GM18870 (cell line): ENCODE data around the gene LIPI.
"Not testable (repeated sequence)": the region's sequence is repeated elsewhere in the genome, so short reads cannot be mapped to it uniquely, and the experiment has no call there.

ENCODE experiments used
- ATAC-seq: cut with Tn5 transposase; IDR thresholded peaks from one replicate; pipeline ENCODE4 v1.9.1; 2021; ENCODE audit warnings: moderate library complexity; ENCODE audit not compliant: unreplicated experiment

LIPI gene

DNA sequence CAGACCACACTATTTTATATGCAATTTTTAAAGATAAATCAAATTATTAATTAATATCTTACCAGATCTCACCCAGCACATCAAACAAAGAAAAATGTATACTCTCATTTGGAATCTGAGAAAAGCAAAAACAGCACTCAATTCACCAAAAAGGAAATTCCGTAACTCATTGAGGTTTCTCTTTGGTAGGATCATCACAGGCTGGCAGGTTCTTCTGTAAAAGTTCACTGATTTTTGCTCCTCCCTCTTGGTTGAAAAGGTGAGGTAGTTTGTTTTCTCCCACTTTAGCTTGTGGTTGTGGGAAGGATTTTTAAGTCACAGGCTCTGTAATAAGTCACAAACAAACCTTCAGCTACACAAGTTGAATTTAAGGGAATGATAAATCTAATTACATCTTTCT, at the start of gene LIPI:
TSS of gene LIPI (minus strand) at position 218 of the 400 bp plus-strand sequence. CDS start at position 108, 110 bp downstream.
- ATAC-seq, result no peak

DNA sequence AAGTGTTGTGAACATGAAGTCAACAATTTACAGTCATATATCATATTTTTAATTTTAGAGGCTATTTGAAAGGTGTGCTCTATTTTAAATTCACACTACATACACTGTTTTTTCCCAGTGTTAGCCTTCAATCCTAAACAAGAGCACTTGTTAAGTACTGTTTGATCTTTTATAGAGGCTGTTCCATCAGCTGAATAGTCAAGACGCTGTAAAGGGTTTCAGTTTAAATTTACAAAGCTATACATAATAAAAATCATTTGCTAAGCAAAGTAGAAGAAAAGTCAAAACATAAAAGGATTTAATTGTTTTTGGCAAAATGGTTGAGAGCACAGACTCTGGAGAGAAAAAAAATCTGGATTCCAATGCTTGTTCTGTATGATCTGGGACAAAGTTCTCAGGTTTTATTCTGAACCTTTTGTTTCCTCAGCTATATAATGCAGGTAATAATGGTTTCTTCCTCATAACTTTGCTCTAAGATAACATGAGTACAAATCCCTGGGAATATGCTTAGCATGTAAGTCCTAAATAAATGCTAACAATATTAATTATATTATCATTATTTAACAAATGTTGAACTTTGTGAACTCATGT, 49.5 kb upstream of the LIPI start:
- ATAC-seq, result no peak

DNA sequence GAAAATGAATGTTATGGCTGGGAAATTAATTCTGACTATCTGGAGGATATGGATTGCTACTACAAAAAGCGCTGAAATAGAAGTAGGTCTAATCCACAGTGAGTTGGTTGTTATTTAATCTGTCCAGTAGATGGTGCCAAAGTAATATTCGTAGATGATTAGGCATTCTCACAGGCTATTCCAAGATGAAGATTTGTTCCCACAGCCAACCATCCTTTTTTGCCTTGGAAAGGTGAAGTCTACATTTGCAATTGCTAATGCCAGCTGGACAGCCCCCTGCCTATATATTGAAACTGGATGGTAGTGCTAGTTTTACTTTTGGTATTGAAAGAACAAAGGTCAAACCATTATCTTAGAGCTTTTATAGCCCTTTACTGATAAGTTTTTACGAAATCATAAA, 49.0 kb upstream of the LIPI start:
- ATAC-seq, result peak; percentile 73

DNA sequence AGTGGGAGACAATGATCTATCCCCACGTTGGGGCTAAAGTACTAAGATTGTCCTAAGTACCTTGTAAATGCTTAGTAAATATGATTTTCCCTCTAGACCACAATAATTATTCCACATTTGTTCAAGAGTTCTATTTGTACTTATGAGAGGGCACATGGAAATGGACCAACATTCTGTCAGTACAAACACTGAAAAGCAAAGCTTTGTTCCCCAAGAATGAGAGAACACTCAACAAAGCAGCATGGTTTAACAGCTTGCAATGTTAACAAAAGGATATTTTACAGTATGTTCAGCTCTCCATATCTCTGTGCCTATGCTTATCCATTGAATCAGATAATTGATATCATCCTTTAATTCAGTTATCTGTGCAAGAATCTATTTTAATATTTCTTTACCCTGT, 40.6 kb upstream of the LIPI start:
- ATAC-seq, result no peak

DNA sequence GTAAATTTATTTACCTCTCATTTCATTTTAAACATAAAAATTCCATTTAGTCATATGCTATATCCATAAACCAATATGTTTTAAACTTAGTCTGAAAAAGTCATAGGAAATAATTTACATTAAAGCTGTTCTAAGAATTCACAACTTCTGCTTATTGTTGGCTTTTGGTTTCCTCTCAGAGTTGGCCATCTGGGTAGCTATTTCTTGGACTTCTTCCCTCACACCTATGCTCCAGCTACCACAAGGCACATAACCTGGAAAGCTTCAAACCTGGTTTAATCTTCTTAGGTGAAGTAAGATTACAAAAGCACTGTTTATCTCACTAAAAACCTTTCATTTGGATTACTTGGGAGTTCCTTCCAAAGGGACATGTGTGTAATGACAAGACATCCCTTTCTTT, 35.0 kb upstream of the LIPI start:
- ATAC-seq, result no peak

DNA sequence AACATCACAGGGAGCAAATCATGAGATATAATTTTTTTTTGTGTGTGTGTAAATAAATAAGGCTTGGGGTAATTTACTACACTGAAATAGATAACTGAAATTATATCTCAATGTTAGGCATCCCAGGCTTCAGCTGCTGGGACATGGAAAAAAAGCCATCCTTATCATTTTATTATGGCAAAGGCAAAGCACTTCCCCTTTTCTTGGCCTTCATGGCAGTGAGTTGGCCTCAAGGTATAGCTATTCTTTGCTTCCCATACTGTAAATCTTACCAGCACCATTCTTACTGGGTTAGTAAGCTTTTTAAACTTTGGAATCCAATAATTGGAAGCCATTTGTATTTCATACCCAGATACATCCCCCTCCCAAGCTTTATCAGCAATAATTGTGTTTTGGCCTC, 34.2 kb upstream of the LIPI start:
- no peak for ATAC-seq

DNA sequence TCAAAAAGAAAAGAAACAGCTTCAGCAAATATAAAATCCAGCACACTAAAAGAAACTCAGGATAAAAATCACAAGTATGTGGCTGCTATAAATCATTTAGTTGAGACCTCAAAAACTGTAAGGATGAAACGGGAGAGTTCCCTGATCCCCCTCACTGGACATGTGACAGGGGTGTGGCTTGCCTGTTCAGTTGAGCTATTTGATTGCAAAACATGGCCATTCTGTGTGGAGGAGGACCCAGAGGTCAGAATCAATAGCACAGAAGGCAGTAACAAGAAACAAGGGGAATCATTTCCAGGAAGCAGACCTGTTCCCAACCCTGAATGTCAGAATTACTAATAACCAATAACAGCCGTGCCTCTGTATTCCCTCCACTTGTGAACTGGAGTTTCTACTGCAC, 33.1 kb upstream of the LIPI start:
- ATAC-seq, result no peak

DNA sequence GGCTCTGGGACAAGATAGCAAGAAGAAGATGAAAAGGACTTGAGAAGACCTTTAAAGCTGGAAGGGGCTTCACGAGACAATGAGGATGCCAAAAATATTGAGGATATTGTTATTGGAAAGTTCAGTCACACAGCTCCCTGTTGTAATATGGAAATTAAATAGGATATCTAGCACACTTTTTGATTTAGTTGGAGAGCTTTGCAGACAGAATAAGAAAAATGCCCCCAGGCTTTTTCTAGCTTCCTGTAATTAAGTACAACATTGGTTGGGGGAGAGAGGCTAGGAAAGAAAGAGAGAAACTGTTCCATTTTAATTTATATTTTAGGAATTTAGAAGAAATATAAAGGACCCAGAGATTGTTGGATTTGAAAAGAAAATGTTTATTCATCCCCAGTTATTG, 32.7 kb upstream of the LIPI start:
- ATAC-seq, result no peak

DNA sequence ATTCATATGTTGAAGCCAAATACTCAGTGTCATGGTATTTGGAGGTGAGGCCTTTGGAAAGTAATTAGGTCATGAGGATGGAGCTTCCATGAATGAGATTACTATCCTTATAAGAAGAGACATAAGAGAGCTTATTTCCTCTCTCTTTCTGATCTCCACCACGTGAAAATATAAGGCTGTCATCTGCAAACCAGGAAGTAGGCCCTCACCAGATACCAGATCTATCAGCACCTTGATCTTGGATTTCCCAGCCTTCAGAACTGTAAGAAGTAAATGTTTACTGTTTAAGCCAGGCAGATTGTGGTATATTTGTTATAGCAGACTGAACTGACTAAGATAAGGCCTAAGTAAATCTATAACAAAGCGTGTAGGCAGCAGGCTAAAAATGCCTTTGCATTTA, 30.5 kb upstream of the LIPI start:
- ATAC-seq, result no peak

DNA sequence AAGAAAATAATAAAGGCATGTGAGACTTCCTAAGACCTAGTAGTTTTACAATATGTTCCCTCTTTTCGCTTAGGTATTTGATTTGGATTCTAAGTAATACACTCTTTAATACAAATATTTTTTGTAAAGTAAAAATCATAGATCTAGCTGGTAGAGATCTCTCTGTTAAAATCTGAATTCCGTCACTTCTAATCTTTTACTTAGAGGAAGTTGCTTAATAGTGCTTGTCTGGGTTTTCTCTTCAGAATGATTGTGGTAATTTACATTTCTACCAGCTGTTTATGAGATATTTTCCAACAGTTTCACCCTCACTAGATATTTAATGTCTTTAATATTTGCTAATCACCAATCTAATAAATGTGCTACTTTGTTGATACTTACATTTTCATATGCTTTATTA, 28.5 kb upstream of the LIPI start:
- ATAC-seq, result no peak

DNA sequence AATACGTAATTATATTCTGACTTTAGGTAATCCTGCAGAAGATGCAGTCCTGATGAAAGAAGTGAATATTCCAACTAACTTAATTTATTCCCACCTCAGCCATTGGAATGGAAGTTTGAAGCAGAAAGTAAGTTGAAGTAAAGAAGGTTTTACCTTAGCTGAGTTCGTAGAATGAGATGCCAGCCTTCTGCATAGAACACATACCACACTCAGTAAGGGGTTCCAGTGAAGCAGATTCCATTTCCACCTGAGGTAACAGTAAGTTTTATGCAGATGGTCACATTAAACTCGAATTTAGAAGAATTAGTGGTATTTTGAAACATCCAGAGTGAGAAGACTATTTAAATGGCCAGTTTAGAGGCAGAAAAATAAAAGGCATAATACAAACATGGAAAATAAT, 25.4 kb upstream of the LIPI start:
- ATAC-seq, result no peak

DNA sequence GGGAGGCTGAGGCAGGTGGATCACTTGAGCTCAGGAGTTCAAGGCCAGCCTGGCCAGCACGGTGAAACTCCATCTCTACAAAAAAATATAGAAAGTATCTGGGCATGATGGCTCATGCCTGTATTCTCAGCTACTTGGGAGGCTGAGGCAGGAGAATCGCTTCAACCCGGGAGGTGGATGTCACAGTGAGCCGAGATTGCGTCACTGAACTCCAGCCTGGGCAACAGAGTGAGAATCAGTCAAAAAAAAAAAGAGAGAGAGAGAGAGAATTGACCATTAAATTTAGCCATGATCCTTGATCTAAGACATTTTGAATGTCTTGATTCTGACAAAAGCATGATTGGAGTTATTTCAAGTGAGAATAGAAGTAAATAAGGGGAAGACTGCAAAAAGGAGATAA, 24.3 kb upstream of the LIPI start:
- ATAC-seq, result no peak

DNA sequence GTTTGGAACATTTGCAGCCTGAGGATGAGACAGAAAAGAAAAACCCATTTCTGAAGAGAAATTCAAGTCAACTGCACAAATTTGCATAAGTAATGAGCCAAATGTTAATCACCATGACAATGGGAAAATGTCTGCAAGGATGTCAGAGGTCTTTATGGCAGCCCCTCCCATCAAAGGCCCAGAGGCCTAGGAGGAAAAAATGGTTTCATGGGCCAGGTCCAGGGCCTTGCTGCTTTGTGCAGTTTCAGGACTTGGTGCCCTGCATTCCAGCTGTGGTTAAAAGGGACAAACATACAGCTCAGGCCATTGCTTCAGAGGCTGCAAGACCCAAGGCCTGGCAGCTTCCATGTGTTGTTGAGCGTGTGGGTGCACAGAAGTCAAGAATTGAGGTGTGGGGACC, 18.6 kb upstream of the LIPI start:
- no peak for ATAC-seq

DNA sequence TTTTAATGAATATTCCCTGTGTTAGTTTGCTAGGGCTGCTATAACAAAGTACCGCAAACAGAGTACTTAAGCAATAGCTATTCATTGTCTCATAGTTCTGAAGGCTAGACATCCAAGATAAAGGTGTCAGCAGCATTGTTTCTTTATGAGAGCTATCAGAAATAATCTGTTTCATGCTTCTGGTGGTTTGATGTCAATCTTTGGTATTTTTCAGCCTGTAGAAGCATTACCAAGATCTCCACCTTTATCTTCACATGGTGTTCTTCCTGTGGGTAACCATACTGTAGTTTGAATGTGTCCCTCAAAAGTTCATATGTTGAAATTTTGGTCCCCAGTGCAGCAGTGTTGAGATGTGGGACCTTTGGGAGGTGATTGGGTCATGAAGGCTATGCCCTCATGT, 12.6 kb upstream of the LIPI start:
- ATAC-seq, result no peak

DNA sequence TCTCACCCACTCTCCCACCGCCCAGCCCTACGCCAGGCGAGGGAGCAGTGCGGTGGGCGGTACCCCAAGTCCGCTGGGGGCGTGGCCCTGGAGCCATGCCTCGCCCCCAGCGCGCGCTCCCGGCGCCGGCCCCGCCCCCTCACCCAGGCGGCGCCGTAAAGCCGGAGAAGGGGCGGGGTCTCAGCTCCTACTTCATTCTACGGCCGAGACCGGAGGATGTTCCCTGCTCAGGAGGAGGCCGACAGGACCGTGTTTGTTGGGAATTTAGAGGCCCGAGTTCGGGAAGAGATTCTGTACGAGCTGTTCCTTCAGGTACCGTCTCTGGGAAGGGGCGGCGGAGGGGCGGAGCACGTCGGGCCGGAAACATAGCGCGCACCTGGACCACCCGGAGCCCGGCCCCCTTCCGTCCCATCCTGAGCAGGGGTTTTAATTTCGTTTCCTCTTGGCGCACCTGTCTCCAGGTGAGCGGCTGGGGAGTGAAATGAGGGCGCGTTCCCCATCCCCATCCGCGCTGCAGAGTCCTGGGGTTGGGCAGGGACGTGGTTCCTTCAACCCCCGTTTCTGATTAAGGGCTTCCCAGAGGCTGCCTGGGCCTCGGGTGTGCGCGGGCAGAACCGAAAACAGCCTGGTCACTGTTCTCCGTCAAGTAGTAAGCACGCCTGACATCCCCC, 5.4 kb upstream of the LIPI start, which contains the start of gene RBM11:
TSS of gene RBM11 (plus strand) at position 187 of the 671 bp plus-strand sequence. CDS start at position 217, 30 bp downstream.
- peak; percentile 66 for ATAC-seq

DNA sequence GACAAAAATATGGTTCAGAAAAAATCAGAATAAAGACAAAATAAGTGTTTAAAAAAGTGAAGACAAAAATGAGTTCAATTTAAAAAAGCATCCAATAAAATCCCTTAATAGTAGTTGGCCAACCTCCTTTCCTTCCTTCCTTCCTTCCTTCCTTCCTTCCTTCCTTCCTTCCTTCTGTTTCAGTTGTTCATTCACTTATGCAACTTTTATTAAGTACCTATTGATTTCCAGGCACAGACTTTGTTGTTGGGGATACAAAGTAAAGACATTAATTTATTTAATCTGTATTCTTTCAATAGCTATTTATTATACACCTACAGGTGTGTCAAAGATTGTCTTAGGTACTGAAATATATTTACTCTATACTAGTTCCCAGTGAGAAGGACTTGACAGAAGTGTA, 2.4 kb upstream of the LIPI start:
- ATAC-seq, result no peak

DNA sequence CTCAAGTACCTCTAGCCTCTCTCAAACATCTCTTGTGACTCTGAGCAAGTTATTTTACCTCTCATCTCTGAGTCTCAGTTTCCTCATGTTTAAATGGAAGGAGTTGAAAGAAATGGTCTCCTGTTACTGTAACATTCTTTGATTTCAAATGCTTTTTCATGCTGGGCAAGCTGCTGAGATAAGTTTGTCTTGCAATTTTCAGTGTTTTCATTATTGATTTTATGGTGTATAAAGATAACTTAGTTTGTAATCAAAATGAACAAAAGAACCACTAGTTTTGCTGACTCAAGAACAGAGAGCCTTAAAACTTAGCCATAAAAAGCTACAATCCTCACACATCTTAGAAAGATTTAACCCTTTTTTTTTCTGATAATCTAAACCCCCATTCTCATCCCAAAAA, 4.5 kb downstream of the LIPI start:
- ATAC-seq, result no peak

DNA sequence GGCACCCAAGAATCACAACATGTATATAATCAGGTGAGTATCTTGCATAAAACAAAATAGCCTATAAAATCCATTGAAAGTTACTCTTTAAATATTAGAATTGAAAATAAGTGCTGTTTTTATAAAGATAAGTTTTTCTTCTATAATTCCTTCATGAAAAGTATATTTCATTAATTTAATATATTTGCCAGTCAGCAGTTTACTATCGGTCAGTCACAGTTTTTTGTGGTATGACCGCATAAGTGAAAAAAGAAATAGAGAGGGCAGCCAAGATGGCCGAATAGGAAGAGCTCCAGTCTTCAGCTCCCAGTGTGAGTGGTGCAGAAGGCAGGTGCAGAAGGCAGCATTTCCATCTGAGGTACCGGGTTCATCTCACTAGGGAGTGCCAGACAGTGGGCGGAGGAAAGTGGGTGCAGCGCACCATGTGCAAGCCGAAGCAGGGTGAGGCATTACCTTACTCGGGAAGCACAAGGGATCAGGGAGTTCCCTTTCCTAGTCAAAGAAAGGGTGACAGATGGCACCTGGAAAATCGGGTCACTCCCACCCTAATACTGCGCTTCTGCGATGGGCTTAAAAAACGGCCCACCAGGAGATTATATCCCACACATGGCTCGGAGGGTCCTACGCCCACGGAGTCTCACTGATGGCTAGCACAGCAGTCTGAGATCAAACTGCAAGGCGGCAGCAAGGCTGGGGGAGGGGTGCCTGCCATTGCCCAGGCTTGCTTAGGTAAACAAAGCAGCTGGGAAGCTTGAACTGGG, 44.1 kb downstream of the LIPI start:
- ATAC-seq, result not testable (repeated sequence)

DNA sequence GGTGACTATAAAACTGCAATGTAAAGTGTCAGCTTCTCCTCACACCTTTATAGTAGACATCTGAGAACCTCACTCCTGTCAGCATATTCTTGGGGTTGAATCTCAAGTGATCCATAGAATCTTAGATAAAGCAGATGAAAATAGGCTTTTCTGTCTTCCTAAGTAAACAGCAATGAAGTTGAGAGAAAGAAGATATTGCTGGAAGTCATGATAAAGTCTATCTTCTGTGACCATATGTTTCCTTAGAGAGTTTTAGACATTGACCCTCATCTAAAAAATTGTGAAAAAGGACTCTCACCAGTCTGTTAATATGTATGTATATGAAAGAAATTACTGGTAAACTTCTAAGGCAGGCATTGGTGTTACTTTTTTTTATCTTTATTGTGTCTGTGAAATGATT, 66.8 kb downstream of the LIPI start:
- no peak for ATAC-seq

DNA sequence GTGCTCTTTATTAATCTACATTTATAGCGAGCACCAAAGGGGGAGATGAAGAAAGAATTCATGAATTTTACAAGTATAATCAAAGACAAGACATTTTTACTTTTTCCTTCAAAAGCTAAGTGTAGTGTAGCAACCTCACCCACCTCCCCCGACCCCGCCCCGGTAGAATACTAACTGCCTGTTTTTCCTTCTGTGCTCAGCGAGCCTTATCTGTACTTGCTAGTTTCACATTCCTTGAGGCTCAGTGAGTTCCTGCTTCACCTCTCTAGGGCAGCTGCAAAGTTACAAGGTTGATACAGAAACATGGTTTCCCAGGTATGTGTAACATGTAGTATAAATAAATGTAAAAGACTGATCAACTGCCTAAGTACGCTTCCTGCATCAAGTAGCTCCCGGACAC, 86.5 kb downstream of the LIPI start:
- no peak for ATAC-seq

DNA sequence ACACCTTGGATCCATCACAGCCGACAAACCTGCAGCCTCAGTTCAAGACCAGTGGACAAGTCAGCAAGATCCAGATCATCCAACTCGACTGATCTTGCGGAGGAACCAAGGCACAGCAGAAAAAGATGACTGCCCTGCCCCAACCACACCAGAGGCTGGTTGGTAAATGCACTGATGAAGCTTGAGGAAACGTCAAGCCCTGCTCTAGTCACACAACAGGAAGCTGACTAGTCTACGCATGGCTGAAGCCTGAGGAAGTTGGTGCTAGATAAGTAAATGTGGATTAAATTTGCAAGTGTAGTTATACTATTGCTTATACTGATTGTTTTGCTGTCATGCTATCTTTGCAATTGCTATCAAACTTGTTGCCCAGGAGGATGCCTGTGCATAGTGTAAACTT, 89.0 kb downstream of the LIPI start:
- ATAC-seq, result no peak

DNA sequence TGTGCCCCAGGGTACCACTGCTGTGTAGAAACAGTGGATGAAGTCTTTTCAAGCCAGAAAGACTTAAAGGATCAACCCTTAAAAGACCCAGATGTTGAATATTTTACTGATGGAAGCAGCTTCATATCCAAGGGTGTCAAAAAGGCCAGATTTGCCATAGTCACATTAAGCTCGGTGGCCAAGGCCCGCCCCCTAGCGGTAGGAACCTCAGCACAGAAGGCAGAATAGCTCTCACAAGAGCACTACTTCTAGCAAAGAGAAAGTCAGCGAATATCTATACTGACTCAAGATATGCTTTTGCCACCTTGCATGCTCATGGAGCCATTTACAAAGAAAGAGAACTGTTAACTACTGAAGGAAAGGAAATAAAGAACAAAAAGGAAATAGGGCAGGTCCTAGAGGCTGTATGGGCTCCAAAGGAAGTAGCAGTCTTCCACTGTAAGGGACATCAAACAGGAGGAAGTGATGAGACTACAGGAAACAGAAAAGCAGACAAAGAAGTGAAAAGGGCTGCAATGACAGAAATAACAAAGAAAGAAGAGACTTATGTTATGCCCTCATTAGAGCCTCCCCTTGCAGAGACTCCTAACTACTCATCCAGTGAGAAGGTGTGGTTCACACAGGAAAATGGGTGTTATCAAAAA, 90.5 kb downstream of the LIPI start:
- ATAC-seq, result peak; percentile 54
